NCI-H226 (cell line): ENCODE measurements around the gene CBX4.

Experiments
- DNase-seq: peaks from one replicate; pipeline ENCODE4 v3.0.0-alpha.2; 2015

CBX4 gene

GRCh38 chr17:79839356-79840268, at the start of gene CBX4:
CBX4 (minus strand) TSS chr17:79839440; CDS start chr17:79839251, 189 bp downstream.
- DNase-seq: peak; percentile 93

- DNase-seq: no peak
Measured at GRCh38 chr17:79888009-79888540, 48.8 kb upstream of the CBX4 start.

GRCh38 chr17:79887451-79887991, 48.3 kb upstream of the CBX4 start:
- DNase-seq: no peak

- no peak for DNase-seq
Measured at GRCh38 chr17:79883202-79883601, 44.0 kb upstream of the CBX4 start.

- DNase-seq: no peak
Measured at GRCh38 chr17:79878329-79878947, 39.2 kb upstream of the CBX4 start.

GRCh38 chr17:79877041-79877440, 37.8 kb upstream of the CBX4 start:
- DNase-seq: no peak

- no peak for DNase-seq
Measured at GRCh38 chr17:79875511-79875910, 36.3 kb upstream of the CBX4 start.

- peak; percentile 33 for DNase-seq
Measured at GRCh38 chr17:79874329-79874981, 35.2 kb upstream of the CBX4 start.

- DNase-seq: no peak
Measured at GRCh38 chr17:79873583-79873982, 34.3 kb upstream of the CBX4 start.

GRCh38 chr17:79872762-79873161, 33.5 kb upstream of the CBX4 start:
- DNase-seq: no peak

GRCh38 chr17:79871131-79871530, 31.9 kb upstream of the CBX4 start:
- DNase-seq: no peak

GRCh38 chr17:79870540-79870939, 31.3 kb upstream of the CBX4 start:
- DNase-seq: no peak

GRCh38 chr17:79866791-79867518, 27.7 kb upstream of the CBX4 start:
- no peak for DNase-seq

- DNase-seq: no peak
Measured at GRCh38 chr17:79865351-79866210, 26.3 kb upstream of the CBX4 start.

GRCh38 chr17:79864617-79865250, 25.5 kb upstream of the CBX4 start:
- DNase-seq: no peak

- no peak for DNase-seq
Measured at GRCh38 chr17:79864147-79864546, 24.9 kb upstream of the CBX4 start.

- DNase-seq: no peak
Measured at GRCh38 chr17:79862771-79863440, 23.7 kb upstream of the CBX4 start.

- DNase-seq: no peak
Measured at GRCh38 chr17:79862238-79862637, 23.0 kb upstream of the CBX4 start.

GRCh38 chr17:79861413-79862216, 22.4 kb upstream of the CBX4 start:
- no peak for DNase-seq
